Activated naive CD4-positive, alpha-beta T cell treated with anti-CD3 and anti-CD28 coated beads, Interleukin-2, amount 50 U/mL, for 72 hours (primary cell): Measurements from ENCODE around the gene ACACA. TPM values are rescaled to one million over a fixed set of nuclear protein-coding genes. Genes with fewer than 3 reads are reported as not detected.
"Not testable (repeated sequence)": the region's sequence is repeated elsewhere in the genome, so short reads cannot be mapped to it uniquely, and the experiment has no call there.

ENCODE experiments used
- ATAC-seq, 2 donors: fragments of 150-1000 bp; cut with Tn5 transposase; 2 replicates each; pipeline ENCODE4 v1.10.0; 2021; ENCODE audit warnings: mild to moderate bottlenecking in 2 of 2, moderate library complexity in 2 of 2
- DNase-seq, 2 donors: peaks; one replicate each; pipeline ENCODE4 v3.0.0; 2021 to 2022; ENCODE audit warnings: low spot score in 2 of 2
- H3K27ac Mint-ChIP-seq, 2 donors: one replicate each; pipeline ENCODE4 v1.8.0; 2022; ENCODE audit warnings: mild to moderate bottlenecking in 2 of 2, mixed read lengths in 2 of 2
- H3K36me3 Mint-ChIP-seq, 2 donors: one replicate each; pipeline ENCODE4 v1.8.0; 2022; ENCODE audit warnings: mixed read lengths in 2 of 2
- H3K9me3 Mint-ChIP-seq, 2 donors: one replicate each; pipeline ENCODE4 v1.8.0; 2022; ENCODE audit warnings: mixed read lengths in 2 of 2
- total RNA-seq, 2 donors: library from RNA; stranded (reverse); gene quantifications; one replicate each; pipeline ENCODE4 v1.2.3, GENCODE V29; 2022

ACACA gene
- total RNA-seq, 2 donors from 2014 or later = 47.6 to 59.9 TPM

DNA sequence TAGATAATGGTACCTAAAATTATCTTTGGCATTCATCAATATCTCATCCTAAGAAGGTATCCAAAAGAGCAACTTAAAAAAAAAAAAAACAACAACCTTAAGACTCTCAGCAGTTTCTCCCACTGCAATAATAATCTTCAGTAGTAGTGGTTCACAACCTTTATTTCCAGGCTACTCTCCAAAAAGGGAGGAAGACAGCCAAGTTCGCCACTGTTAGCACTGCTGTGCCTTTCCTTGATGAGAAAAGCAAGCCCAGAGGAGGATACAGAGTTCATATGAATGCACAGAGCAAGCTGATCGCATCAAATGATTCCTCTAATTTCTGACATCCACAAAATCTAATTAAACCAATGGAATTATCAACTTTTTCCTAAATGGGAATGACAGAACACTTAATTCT, 258.5 kb downstream of the ACACA start:
- ATAC-seq (no peak), DNase-seq (no peak)
- H3K27ac Mint-ChIP-seq = no peak overlapping the region
- H3K9me3 Mint-ChIP-seq = no peaks in the 10 kb centered on the region
- H3K36me3 Mint-ChIP-seq = peaks cover 18 to 24% of the 10 kb centered on the region in 2 donors

DNA sequence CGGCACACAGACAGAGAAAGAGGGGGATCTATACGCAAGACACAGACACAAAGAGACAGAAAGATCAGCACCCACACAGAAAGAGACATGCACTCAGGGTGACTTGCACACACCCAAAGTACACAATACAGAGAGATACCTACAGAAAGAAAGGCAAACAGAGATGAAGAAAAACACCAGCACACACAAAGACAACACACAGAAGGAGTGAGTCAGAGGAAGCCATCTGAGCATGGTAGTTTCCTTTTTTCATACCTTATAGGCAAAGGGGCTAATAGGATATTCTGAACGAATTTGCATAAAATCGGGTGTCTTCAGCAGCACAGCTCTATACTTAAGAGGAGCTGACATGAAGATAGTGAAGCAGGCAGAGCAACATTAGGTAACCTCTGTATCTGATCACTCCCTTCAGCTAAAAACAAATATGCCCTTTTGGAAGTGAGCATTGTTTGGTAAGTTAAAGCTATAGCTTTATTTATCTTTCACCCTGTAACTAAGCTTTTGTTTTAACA, 259.3 kb downstream of the ACACA start:
- Mint-ChIP-seq H3K9me3 (no peaks in the 10 kb centered on the region), H3K27ac (no peak overlapping the region), H3K36me3 (peaks cover 22 to 27% of the 10 kb centered on the region in 2 donors)
- DNase-seq (no peak), ATAC-seq (peak; percentile 57 to 75)

DNA sequence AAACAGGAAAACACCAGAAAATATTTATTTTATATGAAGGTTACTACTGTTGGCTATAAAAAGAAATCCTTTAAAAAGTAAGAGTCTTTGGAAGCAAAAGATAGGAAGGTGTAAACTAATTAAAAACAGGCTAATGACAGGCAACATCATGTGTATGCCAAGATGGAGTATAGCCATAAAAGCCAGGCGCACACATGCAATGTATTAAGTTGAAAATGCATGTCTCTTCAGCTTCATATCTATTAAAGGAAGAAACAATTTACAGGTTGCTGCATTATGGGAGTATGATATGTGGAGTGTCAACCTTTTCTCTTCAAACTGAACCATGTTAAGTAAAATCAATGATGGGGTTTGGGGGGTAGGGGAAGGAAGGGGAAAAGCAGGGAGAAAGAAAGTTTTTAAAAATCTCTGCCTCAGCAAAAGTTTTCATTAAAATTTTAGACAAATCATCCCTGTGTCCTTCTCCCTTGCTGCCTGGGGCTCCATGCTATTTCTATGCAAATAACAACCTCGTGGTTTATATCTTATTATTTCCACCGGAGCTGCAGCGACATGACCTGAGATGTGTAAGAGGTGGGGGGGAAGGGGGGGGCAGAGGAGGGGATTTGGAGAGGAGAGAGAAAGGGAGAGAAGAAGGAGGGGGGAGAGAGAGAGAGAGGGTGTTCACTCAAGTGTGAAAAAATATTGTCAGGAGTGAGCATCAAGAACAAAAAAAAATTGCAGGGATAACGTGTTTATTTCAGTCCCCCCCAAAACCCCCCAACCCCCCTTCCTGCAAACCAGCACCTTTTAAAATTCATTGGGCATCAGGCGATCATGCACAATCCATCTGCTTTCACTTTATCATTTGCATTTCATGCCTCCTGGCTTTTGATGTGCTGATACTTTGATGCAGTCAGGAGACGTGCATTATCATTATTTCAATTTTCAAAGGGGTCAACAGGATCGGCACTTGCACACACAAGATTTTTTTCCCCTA, 260.3 kb downstream of the ACACA start:
- H3K27ac Mint-ChIP-seq = peak overlapping the region; percentile 18
- H3K36me3 Mint-ChIP-seq = peaks cover 24 to 32% of the 10 kb centered on the region in 2 donors
- H3K9me3 Mint-ChIP-seq = no peaks in the 10 kb centered on the region
- DNase-seq = no peak
- ATAC-seq = no peak

DNA sequence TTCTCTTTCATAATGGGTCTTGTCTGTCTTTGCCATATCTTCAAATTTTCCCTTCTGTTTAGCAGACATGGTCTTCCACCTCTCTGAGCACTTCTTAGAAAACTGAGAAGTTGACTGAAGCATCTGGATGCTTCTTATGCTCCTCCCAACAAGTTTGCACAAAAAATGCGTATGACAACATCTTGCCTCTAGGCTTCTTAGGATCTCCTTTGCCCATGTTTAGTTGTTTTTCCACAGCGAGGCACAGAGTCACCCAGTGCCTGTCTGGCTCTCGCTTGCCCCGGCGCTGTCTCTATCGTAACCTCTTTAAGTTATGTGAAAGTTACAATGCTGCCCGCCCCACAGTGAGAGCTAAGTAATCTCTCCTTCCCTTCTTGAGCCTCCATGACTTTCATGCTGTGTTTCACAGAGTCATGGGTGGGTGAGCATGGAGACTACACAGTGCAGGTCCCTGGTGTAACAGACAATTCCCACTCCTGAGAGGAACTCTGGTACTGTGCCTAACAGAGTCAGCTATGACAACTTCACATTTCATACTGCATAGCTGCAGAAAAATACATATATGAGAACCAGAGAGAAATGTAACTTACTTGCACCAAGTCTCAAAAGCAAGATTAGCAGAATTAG, 262.4 kb downstream of the ACACA start:
- ATAC-seq (no peak), DNase-seq (no peak)
- Mint-ChIP-seq H3K9me3 (no peaks in the 10 kb centered on the region), H3K27ac (peak overlapping the region in 1 of 2 donors; percentile 8), H3K36me3 (peaks cover 16 to 32% of the 10 kb centered on the region in 2 donors)

DNA sequence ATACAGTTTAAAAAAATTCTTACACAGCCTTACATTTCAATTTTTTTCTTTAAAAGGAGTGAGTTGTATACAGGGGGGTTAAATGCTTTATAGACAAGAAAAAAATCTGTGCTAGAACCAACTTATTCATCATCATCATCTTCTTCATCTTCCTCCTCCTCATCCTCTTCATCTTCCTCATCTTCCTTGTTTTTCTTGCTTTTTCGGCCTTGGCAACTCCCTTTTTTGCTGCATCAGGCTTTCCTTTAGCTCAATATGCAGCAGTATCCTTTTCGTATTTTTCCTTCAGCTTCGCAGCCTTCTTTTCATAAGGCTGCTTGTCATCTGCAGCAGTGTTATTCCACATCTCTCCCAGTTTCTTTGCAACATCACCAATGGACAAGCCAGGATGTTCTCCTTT, 263.1 kb downstream of the ACACA start:
- H3K9me3 Mint-ChIP-seq, DNase-seq, ATAC-seq: not testable (repeated sequence)
- peaks cover 15 to 32% of the 10 kb centered on the region in 2 donors for H3K36me3 Mint-ChIP-seq
- H3K27ac Mint-ChIP-seq = peak overlapping the region in 1 of 2 donors; percentile 9

DNA sequence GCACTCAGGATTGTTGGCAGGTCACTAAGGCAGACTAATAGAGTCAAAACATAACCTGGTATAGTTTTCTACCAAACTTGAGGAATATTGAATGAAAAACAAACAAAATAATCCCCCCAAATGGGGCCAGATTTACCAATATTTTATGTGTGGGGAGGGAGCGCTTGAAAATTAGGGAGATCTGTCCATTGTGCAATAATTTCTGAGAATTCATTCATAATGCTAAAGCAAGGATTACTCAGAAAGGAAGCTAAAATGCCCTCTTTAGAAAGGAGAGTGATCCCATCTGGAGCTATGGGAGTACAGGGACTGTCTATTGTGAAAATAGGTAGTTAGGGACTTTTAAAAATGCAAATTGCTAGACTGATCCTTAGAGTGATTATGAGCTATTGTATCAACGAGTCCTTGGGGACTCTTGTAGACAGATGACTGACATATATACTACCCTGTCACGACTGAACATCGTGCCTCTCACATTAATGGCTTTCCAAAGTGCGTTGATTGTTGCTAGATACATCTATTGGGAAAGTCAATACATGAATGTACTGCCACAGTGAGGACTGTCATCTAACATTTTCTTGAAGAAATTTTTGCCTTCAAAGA, 264.2 kb downstream of the ACACA start:
- ATAC-seq (no peak), DNase-seq (no peak)
- Mint-ChIP-seq H3K27ac (no peak overlapping the region), H3K9me3 (no peaks in the 10 kb centered on the region), H3K36me3 (peaks cover 15 to 32% of the 10 kb centered on the region in 2 donors)

DNA sequence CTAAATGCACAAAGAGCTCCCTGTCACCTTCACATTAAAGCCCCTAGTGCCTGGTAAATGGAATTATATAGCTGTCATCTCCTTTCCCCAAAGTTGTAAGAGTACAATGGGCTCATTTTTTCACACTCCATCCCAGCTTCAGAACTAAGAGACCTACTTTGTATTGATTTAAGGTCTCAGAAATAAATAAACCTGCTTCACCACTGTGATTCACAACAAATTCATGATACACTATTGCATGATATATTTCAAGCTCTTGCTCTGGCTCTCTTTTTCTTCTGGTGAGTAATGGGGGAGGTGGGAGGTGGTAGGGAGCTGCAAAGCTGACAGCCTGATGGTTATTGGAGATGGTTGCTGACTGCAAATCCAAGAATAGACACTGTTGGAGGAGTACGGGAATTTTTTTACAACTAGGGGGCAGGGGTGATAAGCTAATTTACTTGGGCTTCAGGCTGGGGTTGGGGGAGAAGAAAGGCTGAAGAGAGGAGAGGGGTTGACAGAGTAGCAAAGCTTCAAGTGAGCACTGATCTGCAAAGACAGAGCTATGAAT, 268.0 kb downstream of the ACACA start:
- H3K36me3 Mint-ChIP-seq = peaks cover 7 to 11% of the 10 kb centered on the region in 2 donors

DNA sequence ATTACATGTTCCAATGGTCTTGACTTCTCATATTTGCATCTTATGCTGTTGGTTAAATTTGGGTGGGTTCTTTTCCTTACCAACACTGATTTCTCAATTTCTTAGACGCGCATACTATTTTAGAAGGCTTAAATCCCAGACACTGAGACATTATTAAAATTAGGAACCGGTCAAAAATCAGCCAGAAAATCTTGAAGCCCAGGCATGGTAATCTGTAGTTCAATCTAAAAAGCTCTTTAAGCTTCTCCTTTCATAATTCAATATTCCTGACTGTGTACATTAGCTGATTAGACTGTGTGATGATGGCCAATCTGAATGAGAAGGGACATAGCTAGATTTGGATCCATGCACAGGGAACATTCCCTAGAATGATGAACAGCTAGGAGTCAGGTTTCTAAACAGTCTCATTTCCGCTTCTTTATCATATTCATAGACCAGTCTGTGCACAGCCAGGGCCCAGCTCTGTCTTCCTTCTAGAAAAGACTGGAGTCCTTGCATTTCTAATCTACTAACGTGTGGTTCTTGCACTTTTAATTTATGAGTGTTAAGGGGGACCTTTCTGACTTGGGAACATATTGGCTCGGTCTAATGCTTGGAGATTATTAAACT, 268.6 kb downstream of the ACACA start:
- DNase-seq (no peak), ATAC-seq (no peak)
- peaks cover 5 to 7% of the 10 kb centered on the region in 2 donors for H3K36me3 Mint-ChIP-seq
- no peaks in the 10 kb centered on the region for H3K9me3 Mint-ChIP-seq
- no peak overlapping the region for H3K27ac Mint-ChIP-seq

More for the DNA sequence above, 268.0 kb downstream of the ACACA start:
- Mint-ChIP-seq H3K27ac (no peak overlapping the region), H3K9me3 (no peaks in the 10 kb centered on the region)
- no peak for DNase-seq
- no peak for ATAC-seq

DNA sequence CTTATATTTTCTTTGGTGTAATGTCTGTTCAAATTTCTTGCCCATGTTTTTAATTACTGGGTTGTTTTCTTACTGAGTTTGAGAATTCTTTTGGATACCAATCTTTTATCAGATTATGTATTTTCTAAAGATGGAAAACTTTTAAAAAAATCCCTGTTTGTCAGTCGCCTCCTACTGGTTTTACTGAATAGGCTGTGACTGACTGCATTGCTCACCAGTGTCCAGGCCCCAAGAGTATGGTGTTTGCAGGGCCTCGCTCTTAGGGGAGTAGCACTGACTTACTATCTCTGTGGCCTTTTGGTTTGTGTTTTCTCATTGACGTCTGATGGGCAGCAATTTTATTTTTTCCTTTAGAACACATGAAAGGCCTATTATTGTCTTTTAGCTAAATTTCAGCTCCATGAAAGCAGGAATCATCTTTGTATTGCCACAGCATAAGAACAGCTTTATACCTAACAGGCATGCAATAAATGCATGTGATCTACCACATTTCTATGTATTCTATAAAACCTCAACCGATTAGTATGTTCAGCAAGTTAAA, 269.5 kb downstream of the ACACA start:
- H3K36me3 Mint-ChIP-seq = peaks cover 0 to 3% of the 10 kb centered on the region in 2 donors
- H3K27ac Mint-ChIP-seq = no peak overlapping the region
- DNase-seq = no peak
- no peaks in the 10 kb centered on the region for H3K9me3 Mint-ChIP-seq
- no peak for ATAC-seq

DNA sequence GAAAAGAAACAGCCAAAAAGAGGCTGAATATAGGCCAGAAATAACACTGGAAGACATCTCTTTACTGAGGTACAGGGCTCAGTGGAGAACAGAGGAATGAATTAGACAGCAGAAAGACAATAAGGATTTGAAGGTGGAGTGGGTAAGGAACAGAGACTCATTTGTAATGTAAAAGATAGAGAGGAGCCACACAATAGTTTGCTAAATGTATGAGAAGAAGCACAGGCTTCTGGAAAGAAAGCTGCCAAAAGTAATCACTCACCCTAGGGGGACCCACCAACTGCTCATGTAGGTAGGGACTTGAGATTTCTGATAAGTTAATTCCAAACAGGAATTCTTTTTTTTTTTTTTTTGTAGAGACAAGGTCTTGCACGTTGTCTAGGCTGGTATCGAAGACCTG, 271.1 kb downstream of the ACACA start:
- no peak for ATAC-seq
- Mint-ChIP-seq H3K27ac (no peak overlapping the region), H3K36me3 (no peaks in the 10 kb centered on the region), H3K9me3 (no peaks in the 10 kb centered on the region)
- DNase-seq = no peak

DNA sequence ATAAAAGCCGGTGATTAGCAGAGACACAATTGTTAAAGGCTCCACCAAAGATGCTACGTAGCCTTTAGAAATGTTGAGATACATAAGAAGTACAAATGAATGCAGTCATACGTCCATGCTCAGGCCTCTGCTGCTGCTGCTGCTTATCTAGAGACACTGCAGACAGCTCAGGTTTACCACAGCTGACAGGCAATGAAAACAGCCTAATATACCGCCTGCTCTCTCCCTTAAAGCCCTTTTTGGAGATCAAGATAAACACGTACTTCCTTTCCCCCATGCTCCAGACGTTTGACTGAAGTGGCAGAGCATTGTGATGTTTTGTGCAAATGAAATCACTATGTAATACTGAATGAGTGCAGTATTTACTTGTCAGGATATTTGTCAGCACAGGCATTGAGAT, 272.6 kb downstream of the ACACA start:
- H3K36me3 Mint-ChIP-seq = no peaks in the 10 kb centered on the region
- no peak for ATAC-seq
- no peaks in the 10 kb centered on the region for H3K9me3 Mint-ChIP-seq
- no peak overlapping the region for H3K27ac Mint-ChIP-seq
- DNase-seq = no peak

DNA sequence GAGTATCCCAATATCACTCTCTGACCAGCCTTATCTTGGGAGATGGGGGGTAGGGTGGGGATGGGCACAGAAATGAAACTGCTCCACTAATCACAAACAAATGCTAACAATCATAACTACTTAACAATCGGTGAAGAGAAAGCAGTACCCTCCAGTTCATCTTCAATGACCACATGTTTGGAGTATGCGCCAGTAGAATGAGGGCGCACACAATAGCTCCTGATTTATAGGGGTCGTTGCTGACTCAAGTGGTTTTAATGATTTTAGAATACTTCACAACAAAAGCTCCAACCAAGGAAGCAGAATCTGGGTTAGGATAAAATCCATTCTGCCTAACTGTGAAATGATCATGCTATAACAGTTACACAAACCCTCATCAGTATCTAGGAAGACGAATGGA, 273.5 kb downstream of the ACACA start:
- no peak for DNase-seq
- Mint-ChIP-seq H3K9me3 (no peaks in the 10 kb centered on the region), H3K36me3 (no peaks in the 10 kb centered on the region), H3K27ac (no peak overlapping the region)
- no peak for ATAC-seq

DNA sequence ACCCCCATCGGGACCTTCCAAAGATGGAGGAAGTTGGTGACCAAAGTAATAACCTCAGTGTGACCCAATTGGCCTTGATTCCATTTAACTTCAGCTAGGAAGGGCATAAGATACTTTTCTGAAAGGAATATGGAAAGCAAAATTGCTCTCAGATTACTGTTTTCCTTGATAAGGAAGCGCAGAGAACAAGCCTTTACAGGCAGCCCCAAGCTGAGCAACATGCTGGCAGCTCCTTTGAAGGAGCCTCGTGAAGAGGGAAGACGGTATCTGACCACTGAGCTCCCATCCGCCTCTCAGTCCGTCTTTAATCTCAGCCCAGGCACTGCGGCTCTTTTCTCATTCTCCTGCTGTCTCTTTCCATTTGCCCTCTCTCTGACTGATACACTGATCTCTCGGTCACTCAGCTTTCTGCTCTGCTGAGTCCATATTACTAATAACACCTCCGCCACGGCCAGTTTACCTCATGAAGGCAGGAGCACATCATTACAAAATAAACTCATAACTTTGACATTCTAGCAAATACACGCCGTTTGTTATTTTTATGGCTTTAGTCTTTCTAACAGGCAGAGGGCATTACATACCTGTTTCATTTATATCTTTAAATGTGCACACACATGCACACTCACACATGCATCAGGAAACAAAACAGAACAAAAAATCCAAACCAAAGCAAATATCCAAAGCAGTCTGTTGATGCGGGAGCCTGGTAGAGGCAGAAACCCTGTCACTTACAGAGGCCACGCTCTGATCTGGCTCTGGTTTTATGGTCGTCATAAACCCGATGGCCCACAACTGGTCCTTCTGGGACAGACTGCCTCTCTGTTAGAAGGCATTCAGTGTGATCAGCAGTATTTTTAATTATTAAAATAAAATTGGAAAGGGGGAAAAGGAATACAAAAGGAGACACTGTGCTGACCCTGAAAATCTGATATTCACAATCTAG, 274.7 kb downstream of the ACACA start:
- DNase-seq (no peak), ATAC-seq (no peak)
- Mint-ChIP-seq H3K27ac (no peak overlapping the region), H3K36me3 (no peaks in the 10 kb centered on the region), H3K9me3 (no peaks in the 10 kb centered on the region)

DNA sequence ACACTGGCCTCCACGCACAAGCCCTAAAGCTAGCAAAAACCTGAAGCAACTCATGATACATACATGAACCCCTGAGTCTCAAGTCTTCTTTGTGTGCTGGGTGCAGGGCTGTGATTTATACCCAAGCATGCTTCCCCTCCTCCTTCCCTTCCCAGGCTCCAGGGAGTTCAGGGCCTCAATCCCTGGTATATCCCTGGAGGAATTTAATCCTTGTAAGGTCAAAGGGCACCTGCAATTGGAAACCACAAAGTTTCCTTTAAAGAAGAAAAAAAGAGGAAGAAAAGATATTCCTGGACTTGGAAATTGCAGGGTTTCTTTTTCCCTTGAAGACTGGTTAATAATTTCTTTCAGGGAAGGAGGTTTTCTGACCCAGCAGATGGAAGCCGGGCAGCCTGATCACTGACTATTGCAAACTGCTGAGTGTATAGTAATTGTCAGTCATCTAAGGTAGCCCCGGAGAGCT, 275.6 kb downstream of the ACACA start:
- DNase-seq = no peak
- Mint-ChIP-seq H3K36me3 (no peaks in the 10 kb centered on the region), H3K9me3 (no peaks in the 10 kb centered on the region), H3K27ac (no peak overlapping the region)
- ATAC-seq = no peak

DNA sequence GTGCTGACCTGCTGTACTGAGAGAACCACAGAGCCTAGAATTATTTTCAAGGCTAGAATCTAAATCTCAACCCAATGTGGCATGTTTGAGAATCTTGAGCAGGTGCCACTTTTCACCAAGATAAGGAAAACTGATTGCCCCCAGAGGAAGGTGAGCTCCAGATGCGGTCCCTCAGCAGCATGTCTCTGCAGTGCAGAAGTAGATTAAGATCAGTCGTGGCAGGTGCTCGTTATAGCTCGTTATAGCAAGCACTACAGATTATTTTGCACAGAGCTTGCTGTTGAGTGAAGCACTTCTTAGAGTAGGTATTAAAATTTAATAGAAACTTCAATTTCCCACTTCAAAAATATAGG, 281.8 kb downstream of the ACACA start:
- Mint-ChIP-seq H3K9me3 (no peaks in the 10 kb centered on the region), H3K27ac (no peak overlapping the region), H3K36me3 (peaks cover 10 to 23% of the 10 kb centered on the region in 2 donors)
- no peak for ATAC-seq
- no peak for DNase-seq
